ENCODE data around the gene RGS4.

DNA sequence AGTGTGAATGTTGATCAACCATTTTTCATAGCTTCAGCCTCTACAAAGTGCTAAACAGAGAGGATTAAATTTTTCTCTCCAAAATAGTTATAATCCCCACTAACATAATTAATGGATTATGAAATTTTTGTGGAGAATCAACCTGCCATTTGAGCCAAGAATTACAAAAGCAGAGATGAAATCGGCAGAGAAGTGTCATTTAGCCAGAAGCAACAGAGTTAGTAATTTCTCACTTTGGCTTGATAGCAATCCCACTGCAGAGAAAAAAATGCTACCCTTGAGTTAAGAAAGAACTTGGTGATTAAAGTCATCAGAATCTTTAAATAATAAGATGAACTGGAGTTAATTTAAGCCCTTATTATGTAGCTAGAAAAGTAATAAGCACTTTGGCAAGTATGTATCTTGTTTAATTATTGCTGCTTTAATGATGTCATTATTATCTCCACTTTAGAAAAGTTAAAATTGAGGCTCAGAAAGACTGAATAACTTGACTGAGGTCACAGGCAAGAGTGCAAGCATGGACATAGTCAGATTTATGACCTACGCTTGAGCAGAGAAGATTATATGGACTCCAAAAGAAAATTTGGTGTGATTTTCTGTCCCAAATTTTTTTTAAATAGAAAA lies 37.3 kb downstream of the RGS4 start:
- TF ChIP-seq, protein P1, sequence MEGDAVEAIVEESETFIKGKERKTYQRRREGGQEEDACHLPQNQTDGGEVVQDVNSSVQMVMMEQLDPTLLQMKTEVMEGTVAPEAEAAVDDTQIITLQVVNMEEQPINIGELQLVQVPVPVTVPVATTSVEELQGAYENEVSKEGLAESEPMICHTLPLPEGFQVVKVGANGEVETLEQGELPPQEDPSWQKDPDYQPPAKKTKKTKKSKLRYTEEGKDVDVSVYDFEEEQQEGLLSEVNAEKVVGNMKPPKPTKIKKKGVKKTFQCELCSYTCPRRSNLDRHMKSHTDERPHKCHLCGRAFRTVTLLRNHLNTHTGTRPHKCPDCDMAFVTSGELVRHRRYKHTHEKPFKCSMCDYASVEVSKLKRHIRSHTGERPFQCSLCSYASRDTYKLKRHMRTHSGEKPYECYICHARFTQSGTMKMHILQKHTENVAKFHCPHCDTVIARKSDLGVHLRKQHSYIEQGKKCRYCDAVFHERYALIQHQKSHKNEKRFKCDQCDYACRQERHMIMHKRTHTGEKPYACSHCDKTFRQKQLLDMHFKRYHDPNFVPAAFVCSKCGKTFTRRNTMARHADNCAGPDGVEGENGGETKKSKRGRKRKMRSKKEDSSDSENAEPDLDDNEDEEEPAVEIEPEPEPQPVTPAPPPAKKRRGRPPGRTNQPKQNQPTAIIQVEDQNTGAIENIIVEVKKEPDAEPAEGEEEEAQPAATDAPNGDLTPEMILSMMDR (conservative IDR thresholded peaks at IDR 0.05; ENCODE audit: low read length), result no peak
- no peak for TF ChIP-seq EZH2phosphoT487 (IDR thresholded peaks at IDR 0.05; ENCODE audit: borderline replicate concordance)
